ENCODE results near the gene FSD1.

Gene FSD1

DNA sequence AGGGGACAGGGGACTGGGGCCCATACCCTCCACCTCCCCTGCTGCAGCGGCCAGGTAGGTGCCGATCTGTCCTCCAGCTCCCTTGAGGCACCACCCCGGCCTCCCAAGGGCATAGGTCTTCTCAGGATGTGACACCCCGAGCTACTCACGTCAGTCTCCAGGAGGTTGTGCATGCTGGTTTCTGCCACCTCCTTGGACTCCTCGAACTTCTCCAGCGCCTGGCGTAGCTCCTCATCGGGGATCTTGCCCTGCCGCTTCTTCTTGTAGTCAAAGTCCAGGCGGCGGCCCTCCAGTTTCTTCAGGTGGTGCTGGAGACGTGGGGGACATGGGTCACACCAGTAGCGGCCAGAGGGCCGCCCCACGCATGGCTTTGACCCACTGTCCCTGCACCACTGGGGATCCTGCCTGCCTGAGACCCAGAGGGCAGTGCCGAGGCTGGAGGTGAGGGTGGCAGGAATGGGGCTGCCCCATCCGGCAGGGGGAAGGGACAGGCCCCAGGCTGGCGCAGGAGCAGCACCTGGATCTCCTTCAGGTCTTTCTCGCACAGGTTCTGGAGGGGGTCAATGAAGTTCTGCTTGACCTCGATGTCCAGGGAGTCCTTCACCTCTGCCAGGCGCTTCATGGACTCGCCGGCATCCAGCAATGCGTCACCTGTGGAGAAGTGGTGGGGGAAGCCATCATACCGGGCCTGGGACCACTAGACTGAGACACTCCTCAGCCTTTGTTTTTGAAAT is 59.3 kb downstream of the FSD1 start:
- H3K4me2 ChIP-seq (ENCODE audit: low read depth, low read length, poor library complexity, severe bottlenecking): no peak overlapping the region
- no peaks in the 10 kb centered on the region for H3K9me3 ChIP-seq (ENCODE audit: insufficient read depth, low read depth, low read length)
- no peak overlapping the region for H3K9ac ChIP-seq (ENCODE audit: low read depth, low read length, poor library complexity, severe bottlenecking)
- H3K36me3 ChIP-seq (ENCODE audit: insufficient read depth, low read length): peaks cover 66% of the 10 kb centered on the region; the same call in 1 of the 2 replicates
- no peaks in the 10 kb centered on the region for H3F3A ChIP-seq (ENCODE audit: low read depth)
- no peaks in the 10 kb centered on the region for H3K9me2 ChIP-seq (replicated peaks; ENCODE audit: low read depth, low read length)
- TF ChIP-seq EZH2phosphoT487 (IDR thresholded peaks at IDR 0.05; ENCODE audit: borderline replicate concordance): no peak
- TF ChIP-seq, protein P1, sequence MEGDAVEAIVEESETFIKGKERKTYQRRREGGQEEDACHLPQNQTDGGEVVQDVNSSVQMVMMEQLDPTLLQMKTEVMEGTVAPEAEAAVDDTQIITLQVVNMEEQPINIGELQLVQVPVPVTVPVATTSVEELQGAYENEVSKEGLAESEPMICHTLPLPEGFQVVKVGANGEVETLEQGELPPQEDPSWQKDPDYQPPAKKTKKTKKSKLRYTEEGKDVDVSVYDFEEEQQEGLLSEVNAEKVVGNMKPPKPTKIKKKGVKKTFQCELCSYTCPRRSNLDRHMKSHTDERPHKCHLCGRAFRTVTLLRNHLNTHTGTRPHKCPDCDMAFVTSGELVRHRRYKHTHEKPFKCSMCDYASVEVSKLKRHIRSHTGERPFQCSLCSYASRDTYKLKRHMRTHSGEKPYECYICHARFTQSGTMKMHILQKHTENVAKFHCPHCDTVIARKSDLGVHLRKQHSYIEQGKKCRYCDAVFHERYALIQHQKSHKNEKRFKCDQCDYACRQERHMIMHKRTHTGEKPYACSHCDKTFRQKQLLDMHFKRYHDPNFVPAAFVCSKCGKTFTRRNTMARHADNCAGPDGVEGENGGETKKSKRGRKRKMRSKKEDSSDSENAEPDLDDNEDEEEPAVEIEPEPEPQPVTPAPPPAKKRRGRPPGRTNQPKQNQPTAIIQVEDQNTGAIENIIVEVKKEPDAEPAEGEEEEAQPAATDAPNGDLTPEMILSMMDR (conservative IDR thresholded peaks at IDR 0.05; ENCODE audit: low read length): no peak
- no peak overlapping the region for H3K4me3 ChIP-seq (ENCODE audit: low read length, poor library complexity, severe bottlenecking)
- H2AFZ ChIP-seq (ENCODE audit: low read length): no peak overlapping the region
- no peaks in the 10 kb centered on the region for H4K20me1 ChIP-seq (ENCODE audit: insufficient read depth, low read length, poor library complexity, severe bottlenecking)
- peaks cover 9% of the 10 kb centered on the region for H3K4me1 ChIP-seq (ENCODE audit: insufficient read depth, low read length, poor library complexity, severe bottlenecking)
- H3K79me2 ChIP-seq (ENCODE audit: insufficient read depth, low read length): peaks cover 14% of the 10 kb centered on the region; the same call in 1 of the 2 replicates
- H3K27me3 ChIP-seq (ENCODE audit: insufficient read depth, low read length, poor library complexity, severe bottlenecking): no peaks in the 10 kb centered on the region

- Histone ChIP-seq H3K4me3 (ENCODE audit: low read length, poor library complexity, severe bottlenecking) (no peak overlapping the region), H3K4me2 (ENCODE audit: low read depth, low read length, poor library complexity, severe bottlenecking) (no peak overlapping the region), H3K9me2 (replicated peaks; ENCODE audit: low read depth, low read length) (no peaks in the 10 kb centered on the region), H3K36me3 (ENCODE audit: insufficient read depth, low read length) (peaks cover 51% of the 10 kb centered on the region; the same call in 1 of the 2 replicates), H4K20me1 (ENCODE audit: insufficient read depth, low read length, poor library complexity, severe bottlenecking) (peaks cover 7% of the 10 kb centered on the region), H3K9me3 (ENCODE audit: insufficient read depth, low read depth, low read length) (no peaks in the 10 kb centered on the region), H2AFZ (ENCODE audit: low read length) (no peak overlapping the region), H3F3A (ENCODE audit: low read depth) (no peaks in the 10 kb centered on the region), H3K9ac (ENCODE audit: low read depth, low read length, poor library complexity, severe bottlenecking) (no peak overlapping the region), H3K27me3 (ENCODE audit: insufficient read depth, low read length, poor library complexity, severe bottlenecking) (no peaks in the 10 kb centered on the region), H3K79me2 (ENCODE audit: insufficient read depth, low read length) (peaks cover 14% of the 10 kb centered on the region; the same call in 1 of the 2 replicates), H3K4me1 (ENCODE audit: insufficient read depth, low read length, poor library complexity, severe bottlenecking) (peaks cover 24% of the 10 kb centered on the region)
- no peak for TF ChIP-seq EZH2phosphoT487 (IDR thresholded peaks at IDR 0.05; ENCODE audit: borderline replicate concordance)
- TF ChIP-seq, protein P1 (conservative IDR thresholded peaks at IDR 0.05; ENCODE audit: low read length): no peak
Observed at GRCh38 chr19:4365341-4365740, 60.9 kb downstream of the FSD1 start.

- TF ChIP-seq, protein P1 (conservative IDR thresholded peaks at IDR 0.05; ENCODE audit: low read length): no peak
- TF ChIP-seq EZH2phosphoT487 (IDR thresholded peaks at IDR 0.05; ENCODE audit: borderline replicate concordance): no peak
- Histone ChIP-seq H3K36me3 (ENCODE audit: insufficient read depth, low read length) (peaks cover 47% of the 10 kb centered on the region; the same call in 1 of the 2 replicates), H3K27me3 (ENCODE audit: insufficient read depth, low read length, poor library complexity, severe bottlenecking) (no peaks in the 10 kb centered on the region), H3K9me2 (replicated peaks; ENCODE audit: low read depth, low read length) (no peaks in the 10 kb centered on the region), H4K20me1 (ENCODE audit: insufficient read depth, low read length, poor library complexity, severe bottlenecking) (peaks cover 12% of the 10 kb centered on the region), H3K4me2 (ENCODE audit: low read depth, low read length, poor library complexity, severe bottlenecking) (no peak overlapping the region), H3K79me2 (ENCODE audit: insufficient read depth, low read length) (peaks cover 19% of the 10 kb centered on the region; the same call in 1 of the 2 replicates), H2AFZ (ENCODE audit: low read length) (no peak overlapping the region), H3K9me3 (ENCODE audit: insufficient read depth, low read depth, low read length) (no peaks in the 10 kb centered on the region), H3F3A (ENCODE audit: low read depth) (no peaks in the 10 kb centered on the region), H3K4me3 (ENCODE audit: low read length, poor library complexity, severe bottlenecking) (no peak overlapping the region), H3K9ac (ENCODE audit: low read depth, low read length, poor library complexity, severe bottlenecking) (no peak overlapping the region), H3K4me1 (ENCODE audit: insufficient read depth, low read length, poor library complexity, severe bottlenecking) (peaks cover 28% of the 10 kb centered on the region)
Observed at GRCh38 chr19:4365791-4366665, 61.6 kb downstream of the FSD1 start.
